ENCODE measurements around the gene FYB2. TPM values are rescaled to one million over a fixed set of nuclear protein-coding genes. Genes with fewer than 3 reads are reported as not detected.

FYB2 gene
- total RNA-seq, 1 donor from 2014 or later, result 1.7 TPM

DNA sequence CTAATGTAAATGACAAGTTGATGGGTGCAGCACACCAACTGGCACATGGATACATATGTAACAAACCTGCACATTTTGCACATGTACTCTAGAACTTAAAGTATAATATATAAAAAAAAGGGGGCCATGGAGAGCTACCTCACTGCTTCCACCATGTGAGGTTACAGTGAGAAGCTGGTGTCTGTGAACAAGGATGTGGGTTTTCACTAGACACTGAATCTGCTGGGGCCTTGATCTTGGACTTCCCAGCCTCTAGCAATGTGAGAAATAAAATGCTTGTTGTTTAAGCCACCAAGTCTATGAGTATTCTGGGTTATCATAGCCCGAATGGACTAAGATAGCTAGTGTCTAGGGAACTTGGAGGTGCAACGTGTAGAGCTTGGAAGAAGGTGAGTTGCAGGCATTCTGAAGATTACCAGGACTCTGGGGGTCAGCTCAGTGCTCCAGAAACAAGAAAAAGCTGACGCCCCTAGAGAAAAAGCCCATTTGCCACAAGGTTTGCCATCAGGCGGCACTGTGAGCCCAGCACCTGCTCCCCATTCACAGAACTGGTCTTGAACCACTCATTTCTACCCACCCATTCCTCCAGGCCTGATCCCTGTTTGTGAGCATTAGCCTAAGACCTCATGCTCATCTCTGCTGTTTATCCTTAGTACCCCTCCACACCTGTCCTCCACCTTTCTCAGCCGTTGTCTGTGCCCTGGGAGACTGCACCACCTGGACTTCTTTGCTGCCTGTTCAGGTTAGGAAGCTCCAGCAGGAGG is 15.1 kb upstream of the FYB2 start:
- H3K27ac ChIP-seq, result no peak overlapping the region
- no peaks in the 10 kb centered on the region for H3K36me3 ChIP-seq
- intact Hi-C loops (cut with DNase I), result no loop called here
- peaks cover 4% of the 10 kb centered on the region for H3K27me3 ChIP-seq
- no peaks in the 10 kb centered on the region for H3K4me1 ChIP-seq
- H3K9me3 ChIP-seq, result no peaks in the 10 kb centered on the region
- no peak overlapping the region for H3K4me3 ChIP-seq
- no peak for TF ChIP-seq CTCF (IDR thresholded peaks at IDR 0.05)
- no peak for DNase-seq
- ATAC-seq, result no peak

GRCh38 chr1:56833088-56833487 is 13.9 kb upstream of the FYB2 start:
- H3K36me3 ChIP-seq, result no peaks in the 10 kb centered on the region
- H3K9me3 ChIP-seq, result no peaks in the 10 kb centered on the region
- no peak for DNase-seq
- peaks cover 12% of the 10 kb centered on the region for H3K27me3 ChIP-seq
- ATAC-seq, result no peak
- no peak for TF ChIP-seq CTCF (IDR thresholded peaks at IDR 0.05)
- no peak overlapping the region for H3K27ac ChIP-seq
- intact Hi-C loops (cut with DNase I), result no loop called here
- H3K4me3 ChIP-seq, result no peak overlapping the region
- no peaks in the 10 kb centered on the region for H3K4me1 ChIP-seq

DNA sequence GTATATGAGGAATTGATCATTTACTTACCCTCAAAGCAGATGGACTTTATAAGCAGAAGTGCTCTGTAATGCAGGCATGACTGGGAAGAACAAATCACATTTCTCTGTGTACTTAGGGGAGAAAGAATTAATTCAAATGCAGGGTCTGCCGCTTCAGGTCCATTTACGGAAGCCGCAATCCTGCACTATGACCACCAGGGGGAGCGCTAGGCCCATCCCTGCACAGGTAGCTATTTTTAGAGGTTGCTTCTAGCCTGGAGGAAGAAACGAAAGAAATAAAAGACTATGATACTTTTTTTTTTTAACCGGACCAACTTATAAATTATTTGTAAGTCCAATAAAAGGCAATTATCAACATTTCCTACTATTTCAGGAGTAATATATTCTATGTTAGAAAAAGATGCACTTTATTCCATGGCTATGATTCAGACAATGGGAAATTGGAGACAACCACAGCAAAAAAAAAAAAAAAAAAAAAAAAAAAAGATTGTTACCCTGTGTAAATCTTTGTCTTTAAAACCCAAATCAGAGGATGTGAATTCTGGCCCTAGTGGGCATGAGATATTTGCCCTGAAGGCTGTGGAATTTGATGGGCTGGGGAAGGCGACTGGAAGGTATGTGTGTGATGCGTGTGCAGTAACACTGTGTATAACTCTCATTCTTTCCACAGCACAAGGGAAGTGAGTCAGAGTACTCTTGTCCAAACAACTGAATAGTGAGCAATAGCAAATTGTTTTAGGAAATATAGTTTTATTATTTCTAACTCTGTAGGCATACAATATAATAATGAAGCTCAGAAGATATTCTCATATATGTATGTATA is 12.9 kb upstream of the FYB2 start:
- Histone ChIP-seq H3K4me3 (peak overlapping the region; percentile 12), H3K27me3 (peaks cover 13% of the 10 kb centered on the region), H3K36me3 (no peaks in the 10 kb centered on the region), H3K4me1 (no peaks in the 10 kb centered on the region), H3K27ac (no peak overlapping the region), H3K9me3 (no peaks in the 10 kb centered on the region)
- intact Hi-C loops (cut with DNase I), result no loop called here
- TF ChIP-seq CTCF (IDR thresholded peaks at IDR 0.05), result peak; percentile 98
- ATAC-seq (peak; percentile 88), DNase-seq (peak; percentile 69)

- Histone ChIP-seq H3K9me3 (no peaks in the 10 kb centered on the region), H3K4me3 (no peak overlapping the region), H3K27me3 (peaks cover 13% of the 10 kb centered on the region), H3K4me1 (no peaks in the 10 kb centered on the region), H3K36me3 (no peaks in the 10 kb centered on the region), H3K27ac (no peak overlapping the region)
- ATAC-seq (no peak), DNase-seq (no peak)
- intact Hi-C loops (cut with DNase I), result no loop called here
- TF ChIP-seq CTCF (IDR thresholded peaks at IDR 0.05), result no peak
Observed at GRCh38 chr1:56830052-56830451, 10.8 kb upstream of the FYB2 start.

DNA sequence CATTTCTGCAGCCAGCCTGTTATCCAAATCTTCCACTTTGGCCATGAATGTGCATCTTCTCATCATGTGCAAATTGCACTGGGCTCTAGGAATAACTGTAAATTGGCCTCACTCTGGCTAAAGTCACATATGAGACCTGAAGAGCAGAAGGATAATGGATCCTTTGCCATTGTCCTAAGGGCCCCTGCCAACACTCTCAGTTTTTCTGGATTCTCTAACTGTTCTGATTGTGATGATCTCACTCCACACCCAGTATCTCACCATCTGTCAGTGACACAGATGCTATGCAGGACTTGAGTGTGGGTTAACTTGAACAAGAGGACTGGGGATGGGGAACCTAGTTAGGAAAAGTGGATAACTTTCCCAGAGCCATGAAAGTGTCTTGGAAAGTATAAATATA is 8.5 kb upstream of the FYB2 start:
- H3K9me3 ChIP-seq, result no peaks in the 10 kb centered on the region
- intact Hi-C loops (cut with DNase I), result no loop called here
- H3K4me3 ChIP-seq, result no peak overlapping the region
- H3K36me3 ChIP-seq, result no peaks in the 10 kb centered on the region
- H3K27ac ChIP-seq, result no peak overlapping the region
- no peaks in the 10 kb centered on the region for H3K4me1 ChIP-seq
- ATAC-seq (no peak), DNase-seq (no peak)
- H3K27me3 ChIP-seq, result peaks cover 13% of the 10 kb centered on the region
- TF ChIP-seq CTCF (IDR thresholded peaks at IDR 0.05), result no peak

Measured in upper lobe of right lung (tissue), 1 donor.